Activated naive CD4-positive, alpha-beta T cell treated with anti-CD3 and anti-CD28 coated beads, Interleukin-2, amount 10 ng/mL, durations not matched to agents 7 days and 5 days (primary cell): ENCODE results near the gene SPNS1.
"Not testable (repeated sequence)": the region's sequence is repeated elsewhere in the genome, so short reads cannot be mapped to it uniquely, and the experiment has no call there.

Experiments
- CTCF ChIA-PET: fragments of 350-600 bp; sonication (Branson Sonifier 250); formaldehyde crosslinking; loops from one replicate; lab custom pipeline; 2021; ENCODE audit warnings: antibody characterized with exemption; lab: Charles Lee
- DNase-seq: peaks from one replicate; pipeline ENCODE4 v3.0.0-alpha.2; 2020
- H3K27ac Mint-ChIP-seq: one replicate; pipeline ENCODE4 v1.8.0; 2021; ENCODE audit warnings: mild to moderate bottlenecking, moderate library complexity, mixed read lengths
- H3K27me3 Mint-ChIP-seq: one replicate; pipeline ENCODE4 v1.8.0; 2021; ENCODE audit warnings: mild to moderate bottlenecking, mixed read lengths
- H3K36me3 Mint-ChIP-seq: one replicate; pipeline ENCODE4 v1.8.0; 2021; ENCODE audit warnings: mixed read lengths
- H3K4me1 Mint-ChIP-seq: one replicate; pipeline ENCODE4 v1.8.0; 2021; ENCODE audit warnings: mixed read lengths
- H3K4me3 Mint-ChIP-seq: one replicate; pipeline ENCODE4 v1.8.0; 2021; ENCODE audit warnings: mild to moderate bottlenecking, moderate library complexity, mixed read lengths
- H3K9me3 Mint-ChIP-seq: one replicate; pipeline ENCODE4 v1.8.0; 2021; ENCODE audit warnings: mixed read lengths

The SPNS1 gene, protein sequence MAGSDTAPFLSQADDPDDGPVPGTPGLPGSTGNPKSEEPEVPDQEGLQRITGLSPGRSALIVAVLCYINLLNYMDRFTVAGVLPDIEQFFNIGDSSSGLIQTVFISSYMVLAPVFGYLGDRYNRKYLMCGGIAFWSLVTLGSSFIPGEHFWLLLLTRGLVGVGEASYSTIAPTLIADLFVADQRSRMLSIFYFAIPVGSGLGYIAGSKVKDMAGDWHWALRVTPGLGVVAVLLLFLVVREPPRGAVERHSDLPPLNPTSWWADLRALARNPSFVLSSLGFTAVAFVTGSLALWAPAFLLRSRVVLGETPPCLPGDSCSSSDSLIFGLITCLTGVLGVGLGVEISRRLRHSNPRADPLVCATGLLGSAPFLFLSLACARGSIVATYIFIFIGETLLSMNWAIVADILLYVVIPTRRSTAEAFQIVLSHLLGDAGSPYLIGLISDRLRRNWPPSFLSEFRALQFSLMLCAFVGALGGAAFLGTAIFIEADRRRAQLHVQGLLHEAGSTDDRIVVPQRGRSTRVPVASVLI

DNA sequence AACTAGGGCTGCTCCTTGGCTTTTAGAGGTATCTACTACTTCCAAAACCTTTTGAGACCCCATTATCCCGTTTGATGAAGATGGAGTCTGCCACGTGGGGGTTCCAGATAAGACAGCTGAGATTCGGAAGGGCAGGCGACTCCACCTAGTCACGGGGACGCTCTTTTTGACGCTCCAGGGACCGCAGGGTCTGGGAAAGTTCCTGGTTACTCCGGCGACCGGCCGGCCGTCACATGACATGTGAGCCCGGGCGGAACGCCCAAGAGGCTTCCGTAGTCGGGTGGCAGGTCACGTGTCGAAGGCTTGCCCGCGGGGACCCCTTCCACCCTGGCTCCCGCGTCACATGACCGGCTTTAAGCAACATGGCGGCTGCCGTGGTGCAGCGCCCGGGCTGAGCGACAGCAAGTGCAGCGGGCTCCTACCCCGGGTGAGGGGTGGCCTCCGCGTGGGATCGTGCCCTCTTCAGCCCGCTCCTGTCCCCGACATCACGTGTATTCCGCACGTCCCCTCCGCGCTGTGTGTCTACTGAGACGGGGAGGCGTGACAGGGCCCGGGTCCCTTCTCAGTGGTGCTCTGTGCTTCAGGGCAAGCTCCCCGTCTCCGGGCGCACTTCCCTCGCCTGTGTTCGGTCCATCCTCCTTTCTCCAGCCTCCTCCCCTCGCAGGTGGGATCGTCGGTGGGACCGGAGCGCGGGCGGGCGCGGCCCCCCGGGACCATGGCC is at the start of gene SPNS1:
TSS of gene SPNS1 (plus strand) at position 342 of the 721 bp plus-strand sequence. CDS start at position 716, 374 bp downstream.
- Mint-ChIP-seq H3K4me3 (peak within 1 kb of the TSS; percentile 97), H3K9me3 (no peaks in the 10 kb centered on the region), H3K4me1 (peaks cover 31% of the 10 kb centered on the region), H3K27ac (peak within 1 kb of the TSS; percentile 89), H3K27me3 (peaks cover 5% of the 10 kb centered on the region), H3K36me3 (peaks cover 8% of the 10 kb centered on the region)
- peak; percentile 96 for DNase-seq
- CTCF ChIA-PET: interaction anchor here (1.5 kb wide), 3 partner anchors 8 to 12 kb away, joined by 5 to 6 read pairs (median 6); partner anchors contain the start of gene LAT

DNA sequence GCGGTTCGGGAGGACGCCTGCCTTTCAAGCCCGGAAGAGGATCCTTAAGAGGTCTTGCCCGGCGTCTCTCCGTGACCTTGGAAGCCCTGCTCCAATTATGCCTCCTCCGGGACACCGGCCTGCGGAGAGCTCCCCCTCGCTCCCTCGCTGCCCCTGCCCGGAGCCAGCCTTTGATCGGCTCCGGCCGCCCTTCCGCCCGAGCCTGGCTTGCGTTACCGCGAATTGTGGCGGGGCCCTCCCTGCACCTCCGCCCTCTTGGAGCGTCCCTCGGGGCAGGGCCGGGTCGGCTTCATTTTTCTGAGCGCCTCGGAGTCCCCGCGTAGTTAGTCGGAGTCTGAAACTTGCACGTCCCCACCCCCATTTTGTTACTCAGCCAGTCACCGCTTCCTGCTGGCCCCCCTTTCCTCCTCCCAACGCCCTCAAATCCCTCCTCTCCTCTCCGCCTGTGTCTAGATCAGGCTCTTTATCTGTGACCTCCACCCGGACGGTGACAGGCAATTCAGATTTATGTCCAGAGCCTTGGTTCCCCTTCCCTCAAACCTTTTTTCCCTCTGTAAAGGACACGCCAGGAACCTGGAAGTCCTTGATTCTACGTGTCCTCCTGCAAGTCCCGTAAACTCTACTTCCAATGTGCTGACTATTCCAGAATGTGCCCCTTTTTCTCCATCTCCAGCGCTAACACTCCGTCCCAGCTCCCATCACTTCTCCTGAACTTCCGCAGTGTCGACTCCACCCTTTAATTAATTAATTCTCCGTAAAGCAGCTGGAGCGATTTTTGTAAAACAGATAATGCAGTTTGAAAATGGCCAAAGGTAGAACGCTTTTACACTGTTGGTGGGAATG is 49.0 kb upstream of the SPNS1 start:
- DNase-seq: peak; percentile 90
- peak overlapping the region; percentile 94 for H3K4me3 Mint-ChIP-seq
- H3K27ac Mint-ChIP-seq: peak overlapping the region; percentile 99
- CTCF ChIA-PET: interaction anchor here (0.6 to 2.0 kb wide), 3 partner anchors 11 to 20 kb away, joined by 3 to 8 read pairs (median 4); no protein-coding TSS in a partner anchor
- peaks cover 12% of the 10 kb centered on the region for H3K36me3 Mint-ChIP-seq
- H3K9me3 Mint-ChIP-seq: no peaks in the 10 kb centered on the region
- peaks cover 28% of the 10 kb centered on the region for H3K4me1 Mint-ChIP-seq
- H3K27me3 Mint-ChIP-seq: no peaks in the 10 kb centered on the region

DNA sequence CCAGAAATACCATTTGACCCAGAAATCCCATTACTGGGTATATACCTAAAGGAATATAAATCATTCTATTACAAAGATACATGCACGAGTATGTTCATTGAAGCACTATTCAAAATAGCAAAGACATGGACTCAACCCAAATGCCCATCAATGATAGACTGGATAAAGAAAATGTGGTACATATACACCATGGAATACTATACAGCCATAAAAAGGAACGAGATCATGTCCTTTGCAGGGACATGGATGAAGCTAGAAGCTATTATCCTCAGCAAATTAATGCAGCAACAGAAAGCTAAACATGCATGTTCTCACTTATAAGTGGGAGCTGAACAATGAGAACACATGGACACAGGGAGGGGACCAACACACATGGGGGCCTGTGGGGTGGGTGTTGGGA is 48.3 kb upstream of the SPNS1 start:
- not testable (repeated sequence) for H3K27me3 Mint-ChIP-seq

DNA sequence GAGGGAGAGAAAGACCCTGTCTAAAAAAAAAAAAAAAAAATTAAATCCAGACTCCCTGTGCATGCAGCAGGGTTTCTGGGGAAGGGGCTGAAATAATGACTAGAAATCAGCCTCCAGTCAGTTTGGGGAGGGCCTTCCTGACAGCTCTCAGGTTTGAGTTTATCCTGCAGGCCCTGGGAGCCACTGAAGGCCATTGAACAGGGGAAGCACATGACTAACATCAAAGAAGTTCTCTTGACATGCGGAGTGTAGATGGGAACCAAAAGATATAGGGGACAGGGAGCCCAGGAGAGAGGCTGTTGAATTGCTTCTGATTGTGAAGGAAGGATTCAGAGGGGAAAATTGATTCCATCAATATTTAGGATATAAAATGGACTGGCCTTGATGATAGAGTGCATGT is 46.8 kb upstream of the SPNS1 start:
- no peak for DNase-seq
- peaks cover 7% of the 10 kb centered on the region for H3K36me3 Mint-ChIP-seq
- H3K27me3 Mint-ChIP-seq: no peaks in the 10 kb centered on the region
- H3K4me3 Mint-ChIP-seq: no peak overlapping the region
- peaks cover 34% of the 10 kb centered on the region for H3K4me1 Mint-ChIP-seq
- CTCF ChIA-PET: interaction anchor here (2.0 kb wide), 1 partner anchor 17 kb away, joined by 8 read pairs; no protein-coding TSS in a partner anchor
- H3K9me3 Mint-ChIP-seq: no peaks in the 10 kb centered on the region
- no peak overlapping the region for H3K27ac Mint-ChIP-seq

More for the DNA sequence above, 48.3 kb upstream of the SPNS1 start:
- Mint-ChIP-seq H3K27ac (peak overlapping the region; percentile 99), H3K4me3 (peak overlapping the region; percentile 94), H3K4me1 (peaks cover 34% of the 10 kb centered on the region)
- H3K9me3 Mint-ChIP-seq, H3K36me3 Mint-ChIP-seq, DNase-seq: not testable (repeated sequence)
- CTCF ChIA-PET: interaction anchor here (1.6 to 2.0 kb wide), 2 partner anchors 10 to 19 kb away, joined by 3 to 8 read pairs; no protein-coding TSS in a partner anchor

DNA sequence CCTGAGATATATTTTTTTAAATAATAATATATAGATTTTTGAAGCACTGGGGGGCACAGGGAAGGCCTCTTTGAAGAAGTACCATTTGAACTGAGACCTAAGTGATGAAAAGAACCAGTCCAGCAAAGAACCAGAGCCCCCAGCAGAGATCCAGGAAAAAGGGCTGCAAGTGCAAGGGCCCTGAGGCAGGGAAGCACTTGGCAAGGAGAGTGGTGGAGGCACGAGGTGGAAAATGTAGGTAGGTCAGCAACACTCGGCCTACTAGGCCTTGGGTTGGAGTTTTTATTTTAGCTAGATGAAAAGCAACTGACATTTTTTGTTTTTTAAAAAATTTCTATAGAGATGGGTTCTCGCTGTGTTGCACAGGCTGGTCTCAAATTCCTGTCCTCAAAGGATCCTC is 44.4 kb upstream of the SPNS1 start:
- Mint-ChIP-seq H3K9me3 (no peaks in the 10 kb centered on the region), H3K4me1 (peaks cover 28% of the 10 kb centered on the region), H3K36me3 (peaks cover 4% of the 10 kb centered on the region), H3K27me3 (peaks cover under 1% of the 10 kb centered on the region), H3K4me3 (no peak overlapping the region), H3K27ac (no peak overlapping the region)
- CTCF ChIA-PET: no interaction called here
- DNase-seq: no peak

DNA sequence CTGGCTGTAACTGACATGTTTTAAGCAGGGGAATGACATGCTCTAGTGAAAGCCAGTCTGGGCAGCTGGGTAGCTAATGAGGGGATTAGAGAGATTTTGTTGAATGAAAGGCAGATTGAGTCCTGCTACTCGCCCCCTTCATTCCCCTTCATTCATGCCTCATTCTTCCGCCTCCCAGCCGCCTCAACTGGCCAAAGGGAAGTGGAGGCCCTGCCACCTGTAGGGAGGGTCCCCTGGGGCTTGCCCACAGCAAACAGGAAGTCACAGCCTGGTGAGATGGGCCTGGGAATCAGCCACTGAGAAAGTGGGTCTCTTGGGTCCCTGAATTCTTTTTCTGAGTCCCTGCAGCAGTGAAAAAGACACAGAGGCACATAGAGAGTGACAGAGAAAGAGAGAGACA is 43.9 kb upstream of the SPNS1 start:
- DNase-seq: no peak
- H3K36me3 Mint-ChIP-seq: peaks cover 2% of the 10 kb centered on the region
- peaks cover 30% of the 10 kb centered on the region for H3K4me1 Mint-ChIP-seq
- H3K4me3 Mint-ChIP-seq: no peak overlapping the region
- H3K27me3 Mint-ChIP-seq: peaks cover 5% of the 10 kb centered on the region
- peak overlapping the region; percentile 35 for H3K27ac Mint-ChIP-seq
- H3K9me3 Mint-ChIP-seq: no peaks in the 10 kb centered on the region
- CTCF ChIA-PET: no interaction called here

DNA sequence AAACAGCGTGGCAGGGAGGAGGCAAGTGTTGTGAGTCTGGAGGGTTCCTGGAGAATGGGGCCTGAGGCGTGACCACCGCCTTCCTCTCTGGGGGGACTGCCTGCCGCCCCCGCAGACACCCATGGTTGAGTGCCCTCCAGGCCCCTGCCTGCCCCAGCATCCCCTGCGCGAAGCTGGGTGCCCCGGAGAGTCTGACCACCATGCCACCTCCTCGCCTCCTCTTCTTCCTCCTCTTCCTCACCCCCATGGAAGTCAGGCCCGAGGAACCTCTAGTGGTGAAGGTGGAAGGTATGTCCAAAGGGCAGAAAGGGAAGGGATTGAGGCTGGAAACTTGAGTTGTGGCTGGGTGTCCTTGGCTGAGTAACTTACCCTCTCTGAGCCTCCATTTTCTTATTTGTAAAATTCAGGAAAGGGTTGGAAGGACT is 42.8 kb upstream of the SPNS1 start, which contains the start of gene CD19:
TSS of gene CD19 (plus strand) at position 171 of the 425 bp plus-strand sequence. CDS start at position 201, 30 bp downstream.
- Mint-ChIP-seq H3K36me3 (no peaks in the 10 kb centered on the region), H3K4me3 (no peak within 1 kb of the TSS), H3K27me3 (peaks cover 14% of the 10 kb centered on the region), H3K4me1 (peaks cover 34% of the 10 kb centered on the region), H3K27ac (peak within 1 kb of the TSS; percentile 35), H3K9me3 (no peaks in the 10 kb centered on the region)
- DNase-seq: no peak
- CTCF ChIA-PET: interaction anchor here (1.8 to 2.2 kb wide), 2 partner anchors 13 to 58 kb away, joined by 4 to 7 read pairs; no protein-coding TSS in a partner anchor

DNA sequence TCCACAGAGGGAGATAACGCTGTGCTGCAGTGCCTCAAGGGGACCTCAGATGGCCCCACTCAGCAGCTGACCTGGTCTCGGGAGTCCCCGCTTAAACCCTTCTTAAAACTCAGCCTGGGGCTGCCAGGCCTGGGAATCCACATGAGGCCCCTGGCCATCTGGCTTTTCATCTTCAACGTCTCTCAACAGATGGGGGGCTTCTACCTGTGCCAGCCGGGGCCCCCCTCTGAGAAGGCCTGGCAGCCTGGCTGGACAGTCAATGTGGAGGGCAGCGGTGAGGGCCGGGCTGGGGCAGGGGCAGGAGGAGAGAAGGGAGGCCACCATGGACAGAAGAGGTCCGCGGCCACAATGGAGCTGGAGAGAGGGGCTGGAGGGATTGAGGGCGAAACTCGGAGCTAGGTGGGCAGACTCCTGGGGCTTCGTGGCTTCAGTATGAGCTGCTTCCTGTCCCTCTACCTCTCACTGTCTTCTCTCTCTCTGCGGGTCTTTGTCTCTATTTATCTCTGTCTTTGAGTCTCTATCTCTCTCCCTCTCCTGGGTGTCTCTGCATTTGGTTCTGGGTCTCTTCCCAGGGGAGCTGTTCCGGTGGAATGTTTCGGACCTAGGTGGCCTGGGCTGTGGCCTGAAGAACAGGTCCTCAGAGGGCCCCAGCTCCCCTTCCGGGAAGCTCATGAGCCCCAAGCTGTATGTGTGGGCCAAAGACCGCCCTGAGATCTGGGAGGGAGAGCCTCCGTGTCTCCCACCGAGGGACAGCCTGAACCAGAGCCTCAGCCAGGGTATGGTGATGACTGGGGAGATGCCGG is 42.0 kb upstream of the SPNS1 start:
- no peak for DNase-seq
- CTCF ChIA-PET: interaction anchor here (1.8 to 2.2 kb wide), 2 partner anchors 13 to 59 kb away, joined by 4 to 7 read pairs; no protein-coding TSS in a partner anchor
- Mint-ChIP-seq H3K4me3 (no peak overlapping the region), H3K4me1 (peaks cover 37% of the 10 kb centered on the region), H3K36me3 (no peaks in the 10 kb centered on the region), H3K27ac (no peak overlapping the region), H3K27me3 (peaks cover 18% of the 10 kb centered on the region), H3K9me3 (no peaks in the 10 kb centered on the region)

DNA sequence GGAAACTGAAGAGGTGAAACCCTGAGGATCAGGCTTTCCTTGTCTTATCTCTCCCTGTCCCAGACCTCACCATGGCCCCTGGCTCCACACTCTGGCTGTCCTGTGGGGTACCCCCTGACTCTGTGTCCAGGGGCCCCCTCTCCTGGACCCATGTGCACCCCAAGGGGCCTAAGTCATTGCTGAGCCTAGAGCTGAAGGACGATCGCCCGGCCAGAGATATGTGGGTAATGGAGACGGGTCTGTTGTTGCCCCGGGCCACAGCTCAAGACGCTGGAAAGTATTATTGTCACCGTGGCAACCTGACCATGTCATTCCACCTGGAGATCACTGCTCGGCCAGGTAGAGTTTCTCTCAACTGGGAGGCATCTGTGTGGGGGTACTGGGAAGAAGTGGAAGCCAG is 41.4 kb upstream of the SPNS1 start:
- Mint-ChIP-seq H3K27me3 (peaks cover 25% of the 10 kb centered on the region), H3K9me3 (no peaks in the 10 kb centered on the region), H3K4me1 (peaks cover 34% of the 10 kb centered on the region), H3K27ac (no peak overlapping the region), H3K4me3 (no peak overlapping the region), H3K36me3 (no peaks in the 10 kb centered on the region)
- CTCF ChIA-PET: interaction anchor here (1.8 to 2.2 kb wide), 2 partner anchors 12 to 59 kb away, joined by 4 to 7 read pairs; no protein-coding TSS in a partner anchor
- DNase-seq: no peak

DNA sequence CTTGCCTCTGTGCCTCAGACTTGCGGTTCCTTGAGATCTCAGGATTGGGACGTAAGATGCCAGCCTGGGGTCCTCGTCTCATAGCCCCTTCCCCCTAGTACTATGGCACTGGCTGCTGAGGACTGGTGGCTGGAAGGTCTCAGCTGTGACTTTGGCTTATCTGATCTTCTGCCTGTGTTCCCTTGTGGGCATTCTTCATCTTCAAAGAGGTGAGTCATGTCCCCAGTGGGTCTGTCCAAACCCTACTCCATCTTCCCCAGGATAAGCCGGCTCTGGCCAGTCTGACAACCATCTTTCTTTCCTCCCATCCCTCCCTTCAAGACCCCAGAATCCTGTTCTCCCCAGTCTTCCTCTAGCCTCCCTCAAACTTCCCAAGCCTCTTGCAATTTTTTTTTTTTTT is 39.2 kb upstream of the SPNS1 start:
- H3K27me3 Mint-ChIP-seq: peaks cover 34% of the 10 kb centered on the region
- H3K36me3 Mint-ChIP-seq: no peaks in the 10 kb centered on the region
- H3K9me3 Mint-ChIP-seq: no peaks in the 10 kb centered on the region
- peaks cover 34% of the 10 kb centered on the region for H3K4me1 Mint-ChIP-seq
- CTCF ChIA-PET: interaction anchor here (1.8 kb wide), 1 partner anchor 9 kb away, joined by 12 read pairs; no protein-coding TSS in a partner anchor
- no peak for DNase-seq
- H3K4me3 Mint-ChIP-seq: peak overlapping the region; percentile 29
- no peak overlapping the region for H3K27ac Mint-ChIP-seq

DNA sequence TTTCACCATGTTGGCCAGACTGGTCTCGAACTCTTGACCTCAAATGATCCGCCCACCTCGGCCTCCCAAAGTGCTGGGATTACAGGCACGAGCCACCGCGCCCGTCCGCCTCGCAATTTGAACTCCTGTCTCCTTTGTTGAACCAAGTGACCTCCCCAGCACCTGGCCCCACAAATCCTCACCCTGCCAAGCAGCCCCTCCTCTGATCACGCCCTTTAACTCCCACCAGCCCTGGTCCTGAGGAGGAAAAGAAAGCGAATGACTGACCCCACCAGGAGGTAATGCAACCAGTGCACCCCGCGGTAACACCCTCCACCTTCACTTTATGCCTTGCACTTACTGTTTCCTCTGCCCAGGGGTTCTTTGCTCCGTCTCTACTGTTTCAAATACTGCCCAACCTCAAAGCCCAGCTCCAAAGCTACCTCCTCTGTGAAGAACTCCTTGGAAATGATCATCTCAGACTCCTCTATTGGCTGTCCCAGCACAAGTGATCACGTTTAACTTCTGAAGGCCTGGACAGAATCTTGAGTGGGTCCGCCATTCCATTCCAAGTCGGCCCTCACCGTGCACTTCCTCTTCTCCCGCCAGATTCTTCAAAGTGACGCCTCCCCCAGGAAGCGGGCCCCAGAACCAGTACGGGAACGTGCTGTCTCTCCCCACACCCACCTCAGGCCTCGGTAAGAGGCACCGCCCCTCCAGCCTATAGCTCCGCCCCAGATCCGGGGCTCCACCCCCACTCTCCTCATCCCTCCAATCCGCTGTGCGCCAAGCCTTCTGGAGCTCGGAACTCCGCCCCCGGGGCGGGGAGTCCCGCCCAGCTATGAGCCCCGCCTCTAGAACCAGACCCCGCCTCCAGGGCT is 38.4 kb upstream of the SPNS1 start:
- peak overlapping the region; percentile 39 for H3K27ac Mint-ChIP-seq
- H3K36me3 Mint-ChIP-seq: no peaks in the 10 kb centered on the region
- peaks cover 34% of the 10 kb centered on the region for H3K27me3 Mint-ChIP-seq
- CTCF ChIA-PET: interaction anchor here (1.0 to 1.9 kb wide), 3 partner anchors 9 to 12 kb away, joined by 3 to 12 read pairs (median 5); partner anchors contain the start of gene RABEP2
- DNase-seq: peak; percentile 87
- H3K4me3 Mint-ChIP-seq: peak overlapping the region; percentile 68
- no peaks in the 10 kb centered on the region for H3K9me3 Mint-ChIP-seq
- H3K4me1 Mint-ChIP-seq: peaks cover 26% of the 10 kb centered on the region

DNA sequence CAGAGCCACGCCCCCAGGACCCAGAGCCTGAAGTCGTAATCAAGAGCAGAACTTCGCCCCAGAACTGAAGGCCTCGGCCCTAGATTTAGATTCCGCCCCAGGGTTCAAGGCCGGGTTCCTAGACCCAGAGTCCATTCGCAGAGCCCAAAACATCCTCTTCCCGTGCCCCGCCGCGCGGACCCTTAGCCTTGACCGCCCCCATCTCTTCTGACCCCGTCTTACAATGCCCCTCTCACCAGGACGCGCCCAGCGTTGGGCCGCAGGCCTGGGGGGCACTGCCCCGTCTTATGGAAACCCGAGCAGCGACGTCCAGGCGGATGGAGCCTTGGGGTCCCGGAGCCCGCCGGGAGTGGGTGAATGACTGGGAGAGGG is 37.8 kb upstream of the SPNS1 start:
- CTCF ChIA-PET: interaction anchor here (1.0 to 1.9 kb wide), 3 partner anchors 8 to 12 kb away, joined by 3 to 12 read pairs (median 5); partner anchors contain the start of gene RABEP2
- Mint-ChIP-seq H3K27me3 (peaks cover 34% of the 10 kb centered on the region), H3K9me3 (no peaks in the 10 kb centered on the region), H3K4me3 (peak overlapping the region; percentile 68), H3K4me1 (peaks cover 25% of the 10 kb centered on the region), H3K36me3 (no peaks in the 10 kb centered on the region), H3K27ac (peak overlapping the region; percentile 39)
- DNase-seq: no peak
